Naive thymus-derived CD4-positive, alpha-beta T cell (primary cell): ENCODE results near the gene AP2A1. TPM values are rescaled to one million over a fixed set of nuclear protein-coding genes. Genes with fewer than 3 reads are reported as not detected.

ENCODE experiments used
- ATAC-seq: fragments of 150-1000 bp; cut with Tn5 transposase; 2 replicates; pipeline ENCODE4 v1.10.0; 2021; ENCODE audit warnings: mild to moderate bottlenecking, moderate library complexity
- CTCF ChIA-PET: fragments of 350-600 bp; sonication (Branson Sonifier 250); formaldehyde crosslinking; loops from one replicate; lab custom pipeline; 2021; ENCODE audit warnings: antibody characterized with exemption; lab: Charles Lee
- POLR2A ChIA-PET: fragments of 350-600 bp; sonication (Branson Sonifier 250); formaldehyde crosslinking; loops from one replicate; lab custom pipeline; 2021; ENCODE audit warnings: antibody characterized with exemption, inconsistent platforms; lab: Charles Lee
- DNase-seq, 9 donors: peaks; one replicate each; pipeline versions ENCODE4 v3.0.0 to v3.0.0-alpha.2; 2020 to 2022; ENCODE audit warnings: mixed read lengths in 1 of 9
- H3K27ac ChIP-seq: one replicate; pipeline ENCODE4 v1.7.0; 2013; ENCODE audit warnings: mild to moderate bottlenecking, low read depth, low read length, moderate library complexity
- H3K27me3 ChIP-seq, 2 donors: one replicate each; pipeline ENCODE4 v1.7.0; 2013; ENCODE audit warnings: low read length in 2 of 2, mild to moderate bottlenecking in 2 of 2, moderate library complexity in 2 of 2; ENCODE audit not compliant: control insufficient read depth in 2 of 2, insufficient read depth in 2 of 2
- H3K36me3 ChIP-seq, 3 experiments: 1 replicate in 2 of 3; 2 replicates in 1 of 3; pipeline ENCODE4 v1.7.0; 2013; ENCODE audit warnings: low read length in 3 of 3, mild to moderate bottlenecking in 3 of 3, moderate library complexity in 1 of 3; ENCODE audit not compliant: insufficient read depth in 3 of 3, control insufficient read depth in 2 of 3
- H3K4me1 ChIP-seq, 2 donors: one replicate each; pipeline ENCODE4 v1.7.0; 2013; ENCODE audit warnings: low read length in 2 of 2, mild to moderate bottlenecking in 2 of 2, moderate library complexity in 1 of 2; ENCODE audit not compliant: control insufficient read depth in 2 of 2, insufficient read depth in 2 of 2
- H3K4me3 ChIP-seq: 2 replicates; pipeline ENCODE4 v1.7.0; 2013; ENCODE audit warnings: mild to moderate bottlenecking, low read length
- H3K9me3 ChIP-seq, 3 experiments: 1 replicate in 2 of 3; 2 replicates in 1 of 3; pipeline ENCODE4 v1.7.0; 2013; ENCODE audit warnings: low read length in 3 of 3; ENCODE audit not compliant: control insufficient read depth in 2 of 3
- H3K27ac Mint-ChIP-seq, 9 donors: one replicate each; pipeline ENCODE4 v1.8.0; 2020 to 2022; ENCODE audit warnings: mixed read lengths in 9 of 9, mild to moderate bottlenecking in 8 of 9, moderate library complexity in 5 of 9, inconsistent platforms in 2 of 9
- H3K27me3 Mint-ChIP-seq, 5 donors: one replicate each; pipeline ENCODE4 v1.8.0; 2021 to 2022; ENCODE audit warnings: mixed read lengths in 5 of 5, mild to moderate bottlenecking in 1 of 5
- H3K36me3 Mint-ChIP-seq, 5 donors: one replicate each; pipeline ENCODE4 v1.8.0; 2020 to 2022; ENCODE audit warnings: mixed read lengths in 5 of 5, mild to moderate bottlenecking in 3 of 5, inconsistent platforms in 1 of 5
- H3K4me1 Mint-ChIP-seq, 7 donors: one replicate each; pipeline ENCODE4 v1.8.0; 2020 to 2022; ENCODE audit warnings: mixed read lengths in 7 of 7, mild to moderate bottlenecking in 3 of 7, inconsistent platforms in 1 of 7
- H3K4me3 Mint-ChIP-seq, 10 donors: one replicate each; pipeline ENCODE4 v1.8.0; 2020 to 2022; ENCODE audit warnings: mild to moderate bottlenecking in 10 of 10, mixed read lengths in 10 of 10, moderate library complexity in 6 of 10, inconsistent platforms in 2 of 10
- H3K9me3 Mint-ChIP-seq, 11 donors: one replicate each; pipeline ENCODE4 v1.8.0; 2020 to 2022; ENCODE audit warnings: mixed read lengths in 11 of 11, mild to moderate bottlenecking in 4 of 11, inconsistent platforms in 1 of 11, moderate library complexity in 1 of 11
- intact Hi-C, 2 donors: fragments of 100-400 bp; cut with micrococcal nuclease; formaldehyde crosslinking; loops; one replicate each; pipeline ENCODE4 v1.15.1; 2023
- polyA plus RNA-seq, 2 donors: library from polyadenylated mRNA; unstranded; fragments of 300-500 nt; fragmentation: Illumina TruSeq; gene quantifications; one replicate each; pipeline ENCODE4 v1.2.3, GENCODE V29; 2021
- total RNA-seq, 6 experiments: library from RNA in 5 of 6; stranded (reverse) in 5 of 6; gene quantifications; 1 replicate in 5 of 6; 2 replicates in 1 of 6; pipeline ENCODE4 v1.2.3 and lab custom pipeline; 2021 to 2026

The AP2A1 gene
- total and polyA plus RNA-seq, 7 experiments from 2014 or later, result 3.8 to 83.3 (median 52.7) TPM

DNA sequence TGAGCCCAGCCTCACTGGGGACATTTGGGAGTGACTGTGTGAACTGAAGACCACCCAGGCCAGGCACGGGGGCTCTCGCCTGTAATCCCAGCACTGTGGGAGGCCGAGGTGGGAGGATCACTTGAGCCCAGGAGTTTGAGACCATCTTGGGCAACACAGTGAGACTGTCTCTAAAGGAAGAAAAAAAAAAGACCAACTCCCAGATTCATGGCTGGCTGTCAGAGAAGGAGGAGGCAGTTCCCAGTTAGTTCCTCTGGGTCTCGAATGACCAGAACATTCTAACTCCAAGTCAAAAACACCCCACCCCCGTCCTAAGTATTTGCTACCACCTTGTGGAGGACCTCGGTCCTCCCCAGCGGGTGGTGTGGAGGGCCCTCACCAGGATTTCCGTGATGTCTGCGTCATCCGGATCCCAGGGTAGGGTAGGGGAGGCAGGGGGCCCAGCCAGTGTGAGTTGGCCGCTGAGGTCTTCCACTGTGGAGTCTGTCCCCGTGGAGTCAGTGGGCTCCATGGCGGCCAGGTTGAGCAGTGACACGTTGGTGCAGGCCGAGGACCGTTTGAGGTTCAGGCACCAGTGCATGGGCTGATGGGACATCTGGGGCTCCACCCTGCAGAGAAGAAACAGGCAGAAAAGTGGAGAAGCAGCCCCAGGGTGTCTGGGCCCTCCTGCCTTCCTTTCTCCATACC lies 5.0 kb upstream of the AP2A1 start:
- peak in 4 of 9 donors; percentile 11 to 27 (median 16) for DNase-seq
- peaks cover 0 to 6% (median 0%) of the 10 kb centered on the region in 5 donors for H3K27me3 Mint-ChIP-seq
- H3K36me3 ChIP-seq, result no peaks in the 10 kb centered on the region
- peaks cover 0 to 11% (median 8%) of the 10 kb centered on the region in 7 donors for H3K4me1 Mint-ChIP-seq
- no peaks in the 10 kb centered on the region for H3K9me3 ChIP-seq
- CTCF ChIA-PET, result no interaction called here
- peaks cover 0 to 7% of the 10 kb centered on the region in 2 donors for H3K4me1 ChIP-seq
- peaks cover 0 to 7% (median 0%) of the 10 kb centered on the region in 11 donors for H3K9me3 Mint-ChIP-seq
- POLR2A ChIA-PET, result no interaction called here
- peaks cover 0 to 5% (median 0%) of the 10 kb centered on the region in 5 donors for H3K36me3 Mint-ChIP-seq
- no peak overlapping the region for H3K27ac ChIP-seq
- no peak overlapping the region for H3K4me3 ChIP-seq
- H3K27me3 ChIP-seq, result no peaks in the 10 kb centered on the region
- peak overlapping the region in 5 of 10 donors; percentile 29 to 58 (median 46) for H3K4me3 Mint-ChIP-seq
- peak overlapping the region in 6 of 9 donors; percentile 9 to 73 (median 53) for H3K27ac Mint-ChIP-seq
- intact Hi-C loops, result no loop called here
- ATAC-seq, result no peak

DNA sequence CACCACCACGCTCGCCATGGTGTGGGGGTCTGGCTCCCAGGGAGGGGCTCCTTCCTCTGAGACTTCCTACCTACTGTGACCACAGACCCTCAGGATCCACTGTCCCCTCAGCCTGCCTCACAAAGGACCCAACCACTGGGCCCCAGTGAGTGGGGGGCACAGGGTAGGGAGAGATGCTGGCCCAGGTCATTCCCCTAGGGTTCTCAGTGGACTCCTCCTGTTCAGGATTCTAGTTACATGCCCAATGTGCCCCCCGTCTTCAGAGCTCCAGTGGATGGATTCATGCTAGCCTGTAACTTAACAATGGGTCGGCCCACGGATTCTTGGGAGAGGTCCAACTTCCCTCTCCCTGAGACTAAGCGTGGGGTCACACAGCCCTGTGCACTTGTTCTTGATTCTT lies 3.6 kb upstream of the AP2A1 start, which contains the start of gene TSKS:
TSS of gene TSKS (minus strand) at position 77 of the 400 bp plus-strand sequence. CDS start at position 18, 59 bp downstream.
- ATAC-seq, result no peak
- ChIA-PET POLR2A (interaction anchor here (0.7 to 1.0 kb wide), 2 partner anchors 46 to 1430 kb away, joined by 3 to 4 read pairs; no protein-coding TSS in a partner anchor), CTCF (no interaction called here)
- Histone ChIP-seq H3K27ac (no peak within 1 kb of the TSS), H3K9me3 (no peaks in the 10 kb centered on the region), H3K4me3 (no peak within 1 kb of the TSS), H3K36me3 (peaks cover 0 to 7% (median 0%) of the 10 kb centered on the region in 3 experiments), H3K27me3 (no peaks in the 10 kb centered on the region), H3K4me1 (peaks cover 6 to 16% of the 10 kb centered on the region in 2 donors)
- no peak for DNase-seq
- intact Hi-C loops, result no loop called here
- H3K27me3 Mint-ChIP-seq, result peaks cover 0 to 3% (median 0%) of the 10 kb centered on the region in 5 donors
- H3K9me3 Mint-ChIP-seq, result peaks cover 0 to 2% (median 0%) of the 10 kb centered on the region in 11 donors
- no peaks in the 10 kb centered on the region for H3K36me3 Mint-ChIP-seq
- H3K4me1 Mint-ChIP-seq, result peaks cover 11 to 22% (median 19%) of the 10 kb centered on the region in 7 donors
- H3K27ac Mint-ChIP-seq, result peak within 1 kb of the TSS in 6 of 9 donors; percentile 2 to 73 (median 41)
- peak within 1 kb of the TSS in 5 of 10 donors; percentile 11 to 69 (median 46) for H3K4me3 Mint-ChIP-seq

DNA sequence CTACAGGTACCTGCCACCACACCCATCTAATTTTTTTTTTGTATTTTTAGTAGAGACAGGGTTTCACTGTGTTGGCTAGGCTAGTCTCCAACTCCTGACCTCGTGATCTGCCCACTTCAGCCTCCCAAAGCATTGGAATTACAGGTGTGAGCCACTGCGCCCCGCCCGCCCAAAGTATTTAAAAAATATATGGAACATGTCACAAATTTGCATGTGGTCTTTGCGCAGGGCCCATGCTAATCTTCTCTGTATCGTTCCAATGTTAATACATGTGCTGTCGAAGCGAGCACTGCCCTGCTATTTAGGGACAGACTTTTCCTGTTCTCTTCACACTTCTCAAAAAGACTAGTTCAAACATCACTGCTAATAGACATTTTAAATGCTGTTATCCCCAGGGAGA lies 2.5 kb upstream of the AP2A1 start:
- intact Hi-C loops, result no loop called here

DNA sequence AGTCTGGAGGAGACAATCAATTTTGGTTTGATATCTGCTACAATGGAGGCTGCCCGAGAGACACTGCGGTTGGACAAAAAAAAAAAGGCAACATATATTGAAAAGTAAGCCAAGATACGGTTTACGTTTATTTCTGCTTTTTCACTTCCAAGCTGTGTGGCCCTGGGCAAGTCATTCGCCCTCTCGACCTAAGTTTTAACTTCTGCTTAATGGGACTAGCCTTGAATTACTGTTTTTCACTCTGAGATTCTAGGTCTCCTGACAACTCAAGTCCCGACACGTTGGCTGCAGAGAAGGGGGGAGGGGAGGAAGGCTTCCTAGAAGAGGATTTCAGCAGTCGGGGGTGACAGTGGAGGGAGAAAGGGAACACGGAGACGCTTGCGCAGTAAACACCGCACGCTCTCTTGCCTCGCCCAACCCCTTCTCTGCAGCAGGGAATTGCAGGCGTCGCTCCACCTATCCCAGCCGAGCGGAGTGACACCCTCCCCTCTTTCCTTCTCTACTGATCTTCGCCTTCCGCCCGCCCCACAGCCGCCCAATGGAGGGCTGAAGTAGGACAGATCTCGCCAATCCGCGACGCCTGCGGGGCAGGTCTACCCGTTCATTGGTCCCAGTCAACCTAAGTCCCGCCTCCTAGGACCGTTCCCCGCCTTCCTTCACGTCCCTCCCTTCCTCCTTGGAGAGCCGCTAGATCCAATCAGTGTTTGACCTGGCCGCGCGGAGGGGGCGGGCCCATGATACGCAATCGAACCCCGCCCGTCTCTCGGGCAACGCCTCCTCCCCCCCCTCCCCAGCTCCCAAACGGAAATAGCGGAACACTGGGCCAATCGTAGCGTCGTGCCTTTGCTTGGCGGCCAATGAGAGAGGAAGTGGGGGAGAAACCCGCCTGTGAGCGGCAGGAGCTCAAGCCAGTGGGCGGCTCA lies 533 bp upstream of the AP2A1 start:
- peaks cover 15 to 43% (median 36%) of the 10 kb centered on the region in 7 donors for H3K4me1 Mint-ChIP-seq
- ChIA-PET POLR2A (interaction anchor here (0.6 to 3.5 kb wide), 10 partner anchors 10 to 254 kb away, joined by 3 to 23 read pairs (median 5); partner anchors contain the start of genes AKT1S1, FUZ, RRAS and SCAF1), CTCF (interaction anchor here (0.5 kb wide), 1 partner anchor 471 kb away, joined by 4 read pairs; no protein-coding TSS in a partner anchor)
- Histone ChIP-seq H3K27me3 (no peaks in the 10 kb centered on the region), H3K9me3 (no peaks in the 10 kb centered on the region), H3K4me1 (peaks cover 11 to 16% of the 10 kb centered on the region in 2 donors), H3K27ac (peak overlapping the region; percentile 80), H3K4me3 (peak overlapping the region; percentile 79), H3K36me3 (peaks cover 0 to 7% (median 0%) of the 10 kb centered on the region in 3 experiments)
- peak; percentile 86 to 100 (median 99) for DNase-seq
- H3K27me3 Mint-ChIP-seq, result no peaks in the 10 kb centered on the region
- peak; percentile 92 for ATAC-seq
- H3K36me3 Mint-ChIP-seq, result peaks cover 0 to 7% (median 3%) of the 10 kb centered on the region in 5 donors
- H3K9me3 Mint-ChIP-seq, result peaks cover 0 to 2% (median 0%) of the 10 kb centered on the region in 11 donors
- peak overlapping the region; percentile 84 to 98 (median 96) for H3K27ac Mint-ChIP-seq
- H3K4me3 Mint-ChIP-seq, result peak overlapping the region; percentile 89 to 98 (median 96)
- intact Hi-C loops, result loop anchor here (1.0 to 5.0 kb wide), 27 partner anchors 42 to 1434 kb away; partner anchors contain the start of genes AKT1S1 (in 2 of the 2), ATF5 (in 2 of the 2), CPT1C (in 2 of the 2) and FUZ (in 2 of the 2)

More for the DNA sequence above, 2.5 kb upstream of the AP2A1 start:
- Histone ChIP-seq H3K9me3 (no peaks in the 10 kb centered on the region), H3K4me3 (no peak overlapping the region), H3K4me1 (peaks cover 11 to 16% of the 10 kb centered on the region in 2 donors), H3K27me3 (no peaks in the 10 kb centered on the region), H3K27ac (no peak overlapping the region), H3K36me3 (peaks cover 0 to 7% (median 0%) of the 10 kb centered on the region in 3 experiments)
- ATAC-seq (no peak), DNase-seq (no peak)
- Mint-ChIP-seq H3K36me3 (peaks cover 0 to 3% (median 0%) of the 10 kb centered on the region in 5 donors), H3K27me3 (no peaks in the 10 kb centered on the region), H3K4me1 (peaks cover 15 to 32% (median 27%) of the 10 kb centered on the region in 7 donors), H3K27ac (peak overlapping the region in 2 of 9 donors; percentile 38 to 40), H3K4me3 (peak overlapping the region in 2 of 10 donors; percentile 32 to 57), H3K9me3 (peaks cover 0 to 2% (median 0%) of the 10 kb centered on the region in 11 donors)
- ChIA-PET POLR2A (interaction anchor here (0.7 to 1.0 kb wide), 2 partner anchors 47 to 253 kb away, joined by 3 to 4 read pairs; no protein-coding TSS in a partner anchor), CTCF (no interaction called here)

DNA sequence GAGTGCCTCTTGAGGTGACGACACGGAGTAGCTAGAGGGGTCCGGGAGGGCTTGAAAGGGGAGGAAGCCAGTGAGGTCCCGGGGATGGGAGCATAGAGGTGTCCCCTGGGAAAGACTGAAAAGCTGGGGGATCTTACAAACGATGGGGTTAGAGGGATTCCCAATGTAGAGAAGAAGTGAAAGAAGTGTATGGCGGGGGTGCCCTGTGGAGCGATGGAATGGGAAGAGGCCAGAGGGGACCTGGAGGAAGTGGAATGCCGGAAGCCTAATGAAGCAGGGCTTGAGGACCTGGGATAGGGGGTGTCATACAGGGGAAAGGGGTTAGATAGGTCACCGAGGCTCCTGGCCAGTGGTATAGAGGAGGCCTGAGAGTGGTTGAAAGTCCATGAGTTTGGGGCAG lies 580 bp downstream of the AP2A1 start:
- peak overlapping the region; percentile 89 to 97 (median 94) for H3K4me3 Mint-ChIP-seq
- DNase-seq (peak in 1 of 9 donors; percentile 3), ATAC-seq (no peak)
- H3K27me3 ChIP-seq, result no peaks in the 10 kb centered on the region
- peaks cover 0 to 2% (median 0%) of the 10 kb centered on the region in 11 donors for H3K9me3 Mint-ChIP-seq
- peaks cover 11 to 16% of the 10 kb centered on the region in 2 donors for H3K4me1 ChIP-seq
- H3K36me3 ChIP-seq, result peaks cover 0 to 7% (median 0%) of the 10 kb centered on the region in 3 experiments
- CTCF ChIA-PET, result interaction anchor here (0.5 kb wide), 1 partner anchor 93 kb away, joined by 3 read pairs; no protein-coding TSS in a partner anchor
- H3K9me3 ChIP-seq, result no peaks in the 10 kb centered on the region
- H3K4me1 Mint-ChIP-seq, result peaks cover 20 to 47% (median 41%) of the 10 kb centered on the region in 7 donors
- H3K27me3 Mint-ChIP-seq, result no peaks in the 10 kb centered on the region
- H3K27ac Mint-ChIP-seq, result peak overlapping the region; percentile 48 to 96 (median 81)
- peak overlapping the region; percentile 74 for H3K4me3 ChIP-seq
- peak overlapping the region; percentile 92 for H3K27ac ChIP-seq
- H3K36me3 Mint-ChIP-seq, result peaks cover 0 to 7% (median 3%) of the 10 kb centered on the region in 5 donors
- intact Hi-C loops, result loop anchor here (2.0 to 5.0 kb wide), 9 partner anchors 75 to 1435 kb away; partner anchors contain the start of genes CPT1C (in 2 of the 2), CTU1 (in 1 of the 2), DBP (in 1 of the 2) and GRWD1 (in 1 of the 2)
- POLR2A ChIA-PET, result interaction anchor here (0.5 to 3.5 kb wide), 11 partner anchors 40 to 558 kb away, joined by 3 to 23 read pairs (median 5); partner anchors contain the start of genes AKT1S1, FUZ, RRAS and SCAF1
